ENCODE data around the gene ADH1B. TPM values are rescaled to one million over a fixed set of nuclear protein-coding genes. Genes with fewer than 3 reads are reported as not detected.

Gene ADH1B
- total and polyA plus RNA-seq, 9 of the 15 experiments (the other 6 are each of a cell fraction or from before 2014, with no cell fraction given): 0.71 TPM; not detected in 8

DNA sequence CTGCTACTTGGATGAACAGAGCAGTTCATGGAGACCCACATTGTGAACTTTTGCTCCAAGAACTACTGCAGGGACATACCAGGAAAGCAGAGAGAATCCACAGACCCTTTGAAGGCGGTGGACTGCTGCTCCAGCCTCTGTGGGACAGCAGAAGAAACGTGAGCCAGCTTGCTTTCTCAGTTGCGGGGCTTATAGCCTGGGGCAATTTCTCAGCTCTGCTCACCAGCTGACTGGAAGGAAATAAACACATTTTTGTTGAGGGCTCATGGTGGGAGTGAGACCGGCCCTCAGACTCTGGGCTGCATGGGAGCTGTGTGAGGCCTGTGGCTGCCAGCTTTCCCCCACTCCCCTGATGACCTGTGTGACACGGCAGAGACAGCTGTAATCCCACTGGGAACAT, 27.8 kb downstream of the ADH1B start:
- in situ Hi-C loops (cut with MboI) (no loop called here), intact Hi-C loops (cut with micrococcal nuclease) (no loop called here)
- Histone ChIP-seq H3K4me2 (ENCODE audit: insufficient read depth, low read length) (no peak overlapping the region), H3K27ac (ENCODE audit: extremely low read depth, low read depth, low read length) (no peak overlapping the region), H3K79me2 (ENCODE audit: control insufficient read depth, insufficient read depth, low read length) (no peaks in the 10 kb centered on the region), H4K20me1 (replicated peaks; ENCODE audit: control insufficient read depth, insufficient read depth, low read length) (no peaks in the 10 kb centered on the region), H3K27me3 (ENCODE audit: control insufficient read depth in 2 of 2, insufficient read depth in 2 of 2, low read length in 2 of 2) (no peaks in the 10 kb centered on the region), H3K9me3 (replicated peaks; ENCODE audit: control insufficient read depth, insufficient read depth, low read depth, low read length) (no peaks in the 10 kb centered on the region), H3K9ac (ENCODE audit: insufficient read depth in 1 of 2, low read depth in 2 of 2, low read length in 2 of 2) (no peak overlapping the region; a peak in 1 of 4 replicates), H3K36me3 (ENCODE audit: control insufficient read depth, insufficient read depth, low read length) (no peaks in the 10 kb centered on the region), H3K4me3 (no peak overlapping the region), H2AFZ (ENCODE audit: low read depth, low read length) (no peak overlapping the region), H3K4me1 (replicated peaks in 1 of 2; ENCODE audit: control insufficient read depth in 2 of 2, insufficient read depth in 2 of 2, low read length in 2 of 2) (no peaks in the 10 kb centered on the region), H3K9me1 (ENCODE audit: control insufficient read depth, insufficient read depth, low read length) (no peaks in the 10 kb centered on the region)
- DNase-seq (ENCODE audit: extremely low read depth in 1 of 4, low spot score in 3 of 4) (no peak), ATAC-seq (no peak), FAIRE-seq (no peak)
- CTCF ChIA-PET (ENCODE audit: low intra/inter-chr PET ratio): no interaction called here
- TF ChIP-seq DPF2 (IDR thresholded peaks at IDR 0.05) (no peak), CREB3L1 (IDR thresholded peaks at IDR 0.05; ENCODE audit: borderline replicate concordance, low read depth) (no peak), SNRNP70 (optimal IDR thresholded peaks at IDR 0.05; ENCODE audit: low read depth, low read length) (no peak), EGR1 (conservative IDR thresholded peaks at IDR 0.05) (no peak), ATF3 (IDR thresholded peaks at IDR 0.05) (no peak), ATF3 (CRISPR knock-in tag; conservative IDR thresholded peaks at IDR 0.05) (no peak), DIDO1 (tag; IDR thresholded peaks at IDR 0.05; ENCODE audit: low read depth) (no peak), PTTG1 (tag; IDR thresholded peaks at IDR 0.05; ENCODE audit: low read depth) (no peak), ETS2 (tag; IDR thresholded peaks at IDR 0.05; ENCODE audit: borderline replicate concordance, poor library complexity, severe bottlenecking) (no peak)
- TF ChIP-seq, protein P1, sequence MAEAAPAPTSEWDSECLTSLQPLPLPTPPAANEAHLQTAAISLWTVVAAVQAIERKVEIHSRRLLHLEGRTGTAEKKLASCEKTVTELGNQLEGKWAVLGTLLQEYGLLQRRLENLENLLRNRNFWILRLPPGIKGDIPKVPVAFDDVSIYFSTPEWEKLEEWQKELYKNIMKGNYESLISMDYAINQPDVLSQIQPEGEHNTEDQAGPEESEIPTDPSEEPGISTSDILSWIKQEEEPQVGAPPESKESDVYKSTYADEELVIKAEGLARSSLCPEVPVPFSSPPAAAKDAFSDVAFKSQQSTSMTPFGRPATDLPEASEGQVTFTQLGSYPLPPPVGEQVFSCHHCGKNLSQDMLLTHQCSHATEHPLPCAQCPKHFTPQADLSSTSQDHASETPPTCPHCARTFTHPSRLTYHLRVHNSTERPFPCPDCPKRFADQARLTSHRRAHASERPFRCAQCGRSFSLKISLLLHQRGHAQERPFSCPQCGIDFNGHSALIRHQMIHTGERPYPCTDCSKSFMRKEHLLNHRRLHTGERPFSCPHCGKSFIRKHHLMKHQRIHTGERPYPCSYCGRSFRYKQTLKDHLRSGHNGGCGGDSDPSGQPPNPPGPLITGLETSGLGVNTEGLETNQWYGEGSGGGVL (CRISPR knock-in tag; IDR thresholded peaks at IDR 0.05): no peak
- POLR2A ChIA-PET: no interaction called here
- BruUV-seq (replicated peaks): no TSS peak
- WGBS (ENCODE audit: insufficient coverage, low coverage, missing lambda C conversion rate): 0% methylated on average over 5 of the region's 5 CpGs

Measured in K562 (cell line).